Keratinocyte (primary cell): ENCODE measurements around the gene ADGRF1. TPM values are rescaled to one million over a fixed set of nuclear protein-coding genes. Genes with fewer than 3 reads are reported as not detected.

Experiments
- DNase-seq: peaks from one replicate; pipeline ENCODE4 v3.0.0-alpha.2; 2011; ENCODE audit warnings: low read depth, missing footprints, low spot score
- FAIRE-seq: peaks from 2 replicates; lab custom pipeline; 2011; peaks lifted over from hg19 to GRCh38; lab: Jason Lieb, UNC
- H2AFZ ChIP-seq: 2 replicates; pipeline ENCODE4 v1.6.0; 2012; ENCODE audit warnings: low read length, control low read depth, inconsistent platforms; ENCODE audit not compliant: control insufficient read depth
- H3K27ac ChIP-seq: 2 replicates; pipeline ENCODE4 v1.5.1; 2011; ENCODE audit warnings: low read length; ENCODE audit not compliant: control insufficient read depth, insufficient read depth
- H3K27me3 ChIP-seq: 3 replicates; pipeline ENCODE4 v1.6.0; 2011; ENCODE audit warnings: low read length; ENCODE audit not compliant: control insufficient read depth, insufficient read depth; ENCODE audit errors: extremely low read depth
- H3K36me3 ChIP-seq, 2 experiments: 2 replicates in 1 of 2; 3 replicates in 1 of 2; pipeline ENCODE4 v1.5.1; 2011; ENCODE audit warnings: low read length in 2 of 2, mild to moderate bottlenecking in 1 of 2; ENCODE audit not compliant: control insufficient read depth in 2 of 2, insufficient read depth in 2 of 2; ENCODE audit errors: extremely low read depth in 1 of 2
- H3K4me1 ChIP-seq: 3 replicates; pipeline ENCODE4 v1.5.1; 2011; ENCODE audit warnings: low read length; ENCODE audit not compliant: control insufficient read depth, insufficient read depth; ENCODE audit errors: extremely low read depth
- H3K4me2 ChIP-seq: 3 replicates; pipeline ENCODE4 v1.6.0; 2011; ENCODE audit warnings: low read depth, low read length; ENCODE audit not compliant: control insufficient read depth, insufficient read depth; ENCODE audit errors: extremely low read depth
- H3K4me3 ChIP-seq, 3 experiments: fragments of 200-600 bp in 1 of 3; sonication (generic) in 1 of 3; 2 replicates in 2 of 3; 3 replicates in 1 of 3; pipeline ENCODE4 v1.5.1; 2011 to 2016; ENCODE audit warnings: low read length in 3 of 3, mild to moderate bottlenecking in 3 of 3, control low read depth in 2 of 3, inconsistent platforms in 1 of 3, low read depth in 1 of 3, mixed read lengths in 1 of 3, mixed run types in 1 of 3, moderate library complexity in 1 of 3; ENCODE audit not compliant: control insufficient read depth in 2 of 3, insufficient read depth in 2 of 3; ENCODE audit errors: extremely low read depth in 1 of 3
- H3K79me2 ChIP-seq: 2 replicates; pipeline ENCODE4 v1.6.0; 2012; ENCODE audit warnings: low read length; ENCODE audit not compliant: control insufficient read depth, insufficient read depth
- H3K9ac ChIP-seq: 3 replicates; pipeline ENCODE4 v1.6.0; 2011; ENCODE audit warnings: low read length; ENCODE audit not compliant: control insufficient read depth, insufficient read depth; ENCODE audit errors: extremely low read depth
- H3K9me1 ChIP-seq: 3 replicates; pipeline ENCODE4 v1.6.0; 2011; ENCODE audit warnings: low read length; ENCODE audit not compliant: control insufficient read depth, insufficient read depth; ENCODE audit errors: extremely low read depth
- H3K9me3 ChIP-seq: 2 replicates; pipeline ENCODE4 v1.5.1; 2012; ENCODE audit warnings: low read depth, low read length; ENCODE audit not compliant: control insufficient read depth
- H4K20me1 ChIP-seq: 3 replicates; pipeline ENCODE4 v1.6.0; 2011; ENCODE audit warnings: low read length; ENCODE audit not compliant: control insufficient read depth, insufficient read depth; ENCODE audit errors: extremely low read depth
- EZH2 ChIP-seq: IDR thresholded peaks from one replicate; pipeline ENCODE4 v1.6.1; 2012; ENCODE audit warnings: inconsistent platforms, mild to moderate bottlenecking, low read length, moderate library complexity
- dilution Hi-C: fragments of 300-500 bp; cut with MboI; formaldehyde crosslinking; loops from one replicate; pipeline ENCODE4 v1.7.0; 2020; ENCODE audit warnings: low sequenced_read_pairs; ENCODE audit not compliant: extremely low pct_ligation_motif_present
- polyA plus RNA-seq, 5 experiments: library from polyadenylated mRNA; depleted of rRNA in 3 of 5; stranded (reverse) in 3 of 5; stranded (forward) in 1 of 5; unstranded in 1 of 5; fragments of >200 nt; gene quantifications; 1 replicate in 1 of 5; 2 replicates in 3 of 5; 3 replicates in 1 of 5; pipeline versions ENCODE4 v1.2.1 to v1.2.3, GENCODE V29; 2011 to 2012; ENCODE audit warnings: missing spikeins in 2 of 5, low read depth in 1 of 5, low replicate concordance in 1 of 5
- TF ChIP-seq, protein P1 (sequence below), 3 experiments: IDR thresholded peaks in 1 of 3; conservative IDR thresholded peaks in 1 of 3; optimal IDR thresholded peaks in 1 of 3; 2 replicates in 2 of 3; 3 replicates in 1 of 3; pipeline versions ENCODE3 to v1.5.1; 2011; ENCODE audit warnings: low read length in 3 of 3, mild to moderate bottlenecking in 3 of 3, moderate library complexity in 2 of 3, control low read depth in 1 of 3, inconsistent platforms in 1 of 3; ENCODE audit not compliant: insufficient read depth in 2 of 3; ENCODE audit errors: extremely low read depth in 1 of 3

The ADGRF1 gene
- polyA plus RNA-seq, 1 donor (not counting 4 experiments of a cell fraction or from before 2014, with no cell fraction given), result 43.9 TPM

DNA sequence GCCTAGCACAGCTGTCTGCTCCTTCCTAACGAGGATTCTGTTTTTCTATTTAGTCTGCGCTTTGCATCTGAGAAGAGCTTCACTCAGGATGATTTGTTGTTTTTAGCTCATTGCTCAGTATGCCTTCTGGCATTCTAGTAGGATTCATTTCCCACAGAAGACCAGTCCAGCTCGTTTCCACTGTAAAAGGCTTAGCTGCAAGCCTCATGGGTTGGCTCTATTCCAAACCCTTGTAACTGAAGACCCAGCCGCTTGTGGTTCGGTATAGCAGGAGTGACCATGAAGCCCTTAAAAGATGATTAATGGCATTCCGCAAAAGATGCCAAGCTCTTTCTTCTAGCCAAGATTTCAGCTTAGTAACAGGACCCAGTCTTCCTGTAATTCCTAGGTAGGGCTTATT is 7.2 kb downstream of the ADGRF1 start:
- no peaks in the 10 kb centered on the region for H3K27me3 ChIP-seq
- no peaks in the 10 kb centered on the region for H3K9me3 ChIP-seq
- no peak overlapping the region for H2AFZ ChIP-seq
- H3K4me2 ChIP-seq, result peak overlapping the region; percentile 74
- peak; percentile 92 for DNase-seq
- dilution Hi-C loops, result no loop called here
- no peak overlapping the region for H3K27ac ChIP-seq
- H3K9me1 ChIP-seq, result no peaks in the 10 kb centered on the region
- peaks cover 31% of the 10 kb centered on the region for H3K79me2 ChIP-seq
- peak; percentile 98 for FAIRE-seq
- TF ChIP-seq, protein P1, sequence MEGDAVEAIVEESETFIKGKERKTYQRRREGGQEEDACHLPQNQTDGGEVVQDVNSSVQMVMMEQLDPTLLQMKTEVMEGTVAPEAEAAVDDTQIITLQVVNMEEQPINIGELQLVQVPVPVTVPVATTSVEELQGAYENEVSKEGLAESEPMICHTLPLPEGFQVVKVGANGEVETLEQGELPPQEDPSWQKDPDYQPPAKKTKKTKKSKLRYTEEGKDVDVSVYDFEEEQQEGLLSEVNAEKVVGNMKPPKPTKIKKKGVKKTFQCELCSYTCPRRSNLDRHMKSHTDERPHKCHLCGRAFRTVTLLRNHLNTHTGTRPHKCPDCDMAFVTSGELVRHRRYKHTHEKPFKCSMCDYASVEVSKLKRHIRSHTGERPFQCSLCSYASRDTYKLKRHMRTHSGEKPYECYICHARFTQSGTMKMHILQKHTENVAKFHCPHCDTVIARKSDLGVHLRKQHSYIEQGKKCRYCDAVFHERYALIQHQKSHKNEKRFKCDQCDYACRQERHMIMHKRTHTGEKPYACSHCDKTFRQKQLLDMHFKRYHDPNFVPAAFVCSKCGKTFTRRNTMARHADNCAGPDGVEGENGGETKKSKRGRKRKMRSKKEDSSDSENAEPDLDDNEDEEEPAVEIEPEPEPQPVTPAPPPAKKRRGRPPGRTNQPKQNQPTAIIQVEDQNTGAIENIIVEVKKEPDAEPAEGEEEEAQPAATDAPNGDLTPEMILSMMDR (optimal IDR thresholded peaks at IDR 0.05 in 1 of 3, IDR thresholded peaks at IDR 0.05 in 1 of 3, conservative IDR thresholded peaks at IDR 0.05 in 1 of 3; ENCODE audit: extremely low read depth in 1 of 3, insufficient read depth in 2 of 3, low read length in 3 of 3), result no peak
- TF ChIP-seq EZH2, result no peak
- peak overlapping the region in 2 of 3 experiments; percentile 28 to 48 for H3K4me3 ChIP-seq
- H3K9ac ChIP-seq, result peak overlapping the region; percentile 19
- peaks cover 17% of the 10 kb centered on the region for H3K4me1 ChIP-seq
- no peaks in the 10 kb centered on the region for H3K36me3 ChIP-seq
- H4K20me1 ChIP-seq, result no peaks in the 10 kb centered on the region

DNA sequence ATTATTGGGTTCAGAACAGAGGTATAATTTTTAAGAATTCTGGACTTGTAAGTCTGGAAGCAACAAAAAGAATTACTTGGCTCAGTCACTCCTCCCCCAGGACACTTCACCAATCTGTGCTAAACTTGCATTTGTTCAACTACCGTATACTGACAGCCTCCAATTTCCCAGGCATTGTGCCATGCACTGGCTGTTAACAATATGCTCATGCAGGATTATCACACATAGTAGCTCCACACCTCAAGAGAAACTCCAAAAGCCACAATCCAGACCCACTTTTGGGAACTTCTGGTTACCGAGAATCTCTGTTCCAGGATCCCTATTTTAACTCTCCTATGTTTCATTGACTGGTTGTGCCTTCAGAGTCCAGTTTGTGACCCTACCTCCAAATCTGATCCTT is 7.7 kb downstream of the ADGRF1 start:
- FAIRE-seq (no peak), DNase-seq (no peak)
- H3K79me2 ChIP-seq, result peaks cover 28% of the 10 kb centered on the region
- H2AFZ ChIP-seq, result no peak overlapping the region
- H3K9ac ChIP-seq, result peak overlapping the region; percentile 19
- H3K27me3 ChIP-seq, result no peaks in the 10 kb centered on the region
- H3K4me3 ChIP-seq, result peak overlapping the region in 2 of 3 experiments; percentile 28 to 48
- TF ChIP-seq, protein P1 (optimal IDR thresholded peaks at IDR 0.05 in 1 of 3, IDR thresholded peaks at IDR 0.05 in 1 of 3, conservative IDR thresholded peaks at IDR 0.05 in 1 of 3; ENCODE audit: extremely low read depth in 1 of 3, insufficient read depth in 2 of 3, low read length in 3 of 3), result no peak
- no peak for TF ChIP-seq EZH2
- no peaks in the 10 kb centered on the region for H4K20me1 ChIP-seq
- H3K27ac ChIP-seq, result no peak overlapping the region
- no peaks in the 10 kb centered on the region for H3K9me1 ChIP-seq
- H3K4me2 ChIP-seq, result peak overlapping the region; percentile 74
- H3K9me3 ChIP-seq, result no peaks in the 10 kb centered on the region
- dilution Hi-C loops, result no loop called here
- H3K36me3 ChIP-seq, result no peaks in the 10 kb centered on the region
- peaks cover 17% of the 10 kb centered on the region for H3K4me1 ChIP-seq
